Endothelial cell of umbilical vein (primary cell): ENCODE results near the gene ACADSB. TPM values are rescaled to one million over a fixed set of nuclear protein-coding genes. Genes with fewer than 3 reads are reported as not detected.

Experiments
- BruUV-seq: library from RNA; stranded (reverse); fragments of 400-500 nt; replicated peaks from 2 replicates; lab custom pipeline; 2021; lab: Mats Ljungman, UMichigan
- CTCF ChIA-PET: fragments of 300-600, 350-600 bp; sonication (Branson Sonifier 250); formaldehyde crosslinking; loops from one replicate; lab custom pipeline; 2021; ENCODE audit warnings: antibody characterized with exemption, inconsistent platforms; lab: Charles Lee
- POLR2A ChIA-PET: fragments of 300-600, 350-600 bp; sonication (Branson Sonifier 250); formaldehyde crosslinking; loops from one replicate; lab custom pipeline; 2021; ENCODE audit warnings: antibody characterized with exemption, inconsistent platforms; lab: Charles Lee
- DNase-seq: peaks from one replicate; pipeline ENCODE4 v3.0.0-alpha.2; 2011; ENCODE audit warnings: low read depth, low spot score
- FAIRE-seq: peaks from 2 replicates; lab custom pipeline; 2011; peaks lifted over from hg19 to GRCh38; lab: Jason Lieb, UNC
- H2AFZ ChIP-seq: 2 replicates; pipeline ENCODE4 v1.6.0; 2012; ENCODE audit warnings: low read depth, low read length, control low read depth, inconsistent platforms
- H3K27ac ChIP-seq: 2 replicates; pipeline ENCODE4 v1.5.1; 2011; ENCODE audit warnings: low read depth, mild to moderate bottlenecking, control low read depth, low read length, moderate library complexity; ENCODE audit not compliant: insufficient read depth
- H3K27me3 ChIP-seq, 2 experiments: 2 replicates each; pipeline versions ENCODE4 v1.6.0 to v1.6.1; 2011; ENCODE audit warnings: low read length in 2 of 2, mixed read lengths in 1 of 2; ENCODE audit not compliant: control insufficient read depth in 2 of 2, insufficient read depth in 2 of 2
- H3K36me3 ChIP-seq, 2 experiments: 2 replicates in 1 of 2; 3 replicates in 1 of 2; pipeline ENCODE4 v1.5.1; 2011; ENCODE audit warnings: low read length in 2 of 2, mild to moderate bottlenecking in 1 of 2, moderate library complexity in 1 of 2; ENCODE audit not compliant: control insufficient read depth in 2 of 2, insufficient read depth in 2 of 2; ENCODE audit errors: extremely low read depth in 1 of 2
- H3K4me1 ChIP-seq: 3 replicates; pipeline ENCODE4 v1.5.1; 2011; ENCODE audit warnings: mild to moderate bottlenecking, low read length; ENCODE audit not compliant: control insufficient read depth, insufficient read depth; ENCODE audit errors: extremely low read depth
- H3K4me2 ChIP-seq: 2 replicates; pipeline ENCODE4 v1.6.1; 2011; ENCODE audit warnings: low read length, control low read depth, mixed read lengths; ENCODE audit not compliant: insufficient read depth
- H3K4me3 ChIP-seq, 3 experiments: fragments of 200-600 bp in 1 of 3; sonication (generic), shearing (Covaris generic) in 1 of 3; replicated peaks in 1 of 3; 2 replicates each; pipeline ENCODE4 v1.5.1; 2011 to 2016; ENCODE audit warnings: control low read depth in 3 of 3, low read length in 3 of 3, mild to moderate bottlenecking in 2 of 3, inconsistent platforms in 1 of 3, low read depth in 1 of 3, moderate library complexity in 1 of 3; ENCODE audit not compliant: insufficient read depth in 1 of 3
- H3K79me2 ChIP-seq: 2 replicates; pipeline ENCODE4 v1.6.0; 2012; ENCODE audit warnings: low read length, inconsistent platforms; ENCODE audit not compliant: control insufficient read depth, insufficient read depth
- H3K9ac ChIP-seq: replicated peaks from 2 replicates; pipeline ENCODE3; 2011; ENCODE audit warnings: low read length, control low read depth; ENCODE audit not compliant: insufficient read depth; ENCODE audit errors: extremely low read depth
- H3K9me1 ChIP-seq: replicated peaks from 3 replicates; pipeline ENCODE4 v1.6.0; 2011; ENCODE audit warnings: mild to moderate bottlenecking, low read length; ENCODE audit not compliant: control insufficient read depth, insufficient read depth; ENCODE audit errors: extremely low read depth
- H3K9me3 ChIP-seq: replicated peaks from 2 replicates; pipeline ENCODE4 v1.5.1; 2012; ENCODE audit warnings: low read length, inconsistent platforms; ENCODE audit not compliant: control insufficient read depth, insufficient read depth
- H4K20me1 ChIP-seq: replicated peaks from 2 replicates; pipeline ENCODE3; 2011; ENCODE audit warnings: mild to moderate bottlenecking, low read length; ENCODE audit not compliant: control insufficient read depth, insufficient read depth; ENCODE audit errors: extremely low read depth
- CTCF ChIP-seq, 2 donors: IDR thresholded peaks; 1 replicate in 1 of 2; 2 replicates in 1 of 2; pipeline ENCODE4 v1.5.1; 2011; ENCODE audit warnings: low read length in 2 of 2, mild to moderate bottlenecking in 2 of 2, moderate library complexity in 2 of 2, control low read depth in 1 of 2, inconsistent platforms in 1 of 2, low read depth in 1 of 2; ENCODE audit not compliant: insufficient read depth in 1 of 2; ENCODE audit errors: extremely low read depth in 1 of 2
- EZH2 ChIP-seq: IDR thresholded peaks from 2 replicates; pipeline ENCODE4 v1.6.1; 2012; ENCODE audit warnings: borderline replicate concordance, low read depth, mild to moderate bottlenecking, moderate library complexity, low read length, inconsistent platforms; ENCODE audit not compliant: severe bottlenecking
- FOS ChIP-seq: IDR thresholded peaks from 2 replicates; pipeline ENCODE4 v1.6.1; 2011; ENCODE audit warnings: mild to moderate bottlenecking, low read length, moderate library complexity, borderline replicate concordance; ENCODE audit not compliant: insufficient read depth
- GATA2 ChIP-seq: IDR thresholded peaks from 2 replicates; pipeline ENCODE4 v1.7.0; 2011; ENCODE audit warnings: low read depth, mild to moderate bottlenecking, moderate library complexity, mixed read lengths, low read length; ENCODE audit not compliant: insufficient read length, insufficient read depth
- JUN ChIP-seq: IDR thresholded peaks from 2 replicates; pipeline ENCODE4 v1.6.1; 2011; ENCODE audit warnings: borderline replicate concordance, low read depth; ENCODE audit not compliant: insufficient read length, insufficient read depth
- MAX ChIP-seq: IDR thresholded peaks from 2 replicates; pipeline ENCODE4 v1.6.1; 2011; ENCODE audit not compliant: insufficient read depth, insufficient read length
- MYC ChIP-seq: IDR thresholded peaks from one replicate; pipeline ENCODE4 v1.6.1; 2011; ENCODE audit warnings: mild to moderate bottlenecking, low read depth, low read length
- POLR2A ChIP-seq: IDR thresholded peaks from 2 replicates; pipeline ENCODE4 v1.6.1; 2012; ENCODE audit warnings: low read depth, mild to moderate bottlenecking, control low read depth, low read length
- POLR2AphosphoS5 ChIP-seq: IDR thresholded peaks from 2 replicates; pipeline ENCODE4 v1.6.1; 2012; ENCODE audit warnings: low read depth, mild to moderate bottlenecking, control low read depth, low read length, moderate library complexity; ENCODE audit not compliant: insufficient read depth
- dilution Hi-C: fragments of 300-500 bp; cut with MboI; formaldehyde crosslinking; loops from one replicate; pipeline ENCODE4 v1.15.0; 2019; ENCODE audit warnings: low sequenced_read_pairs; ENCODE audit not compliant: extremely low pct_ligation_motif_present
- intact Hi-C: fragments of 100-400 bp; cut with micrococcal nuclease; formaldehyde crosslinking; loops from one replicate; pipeline ENCODE4 v1.10.0; 2022
- polyA plus RNA-seq, 4 experiments: library from polyadenylated mRNA; depleted of rRNA in 3 of 4; stranded (reverse) in 3 of 4; unstranded in 1 of 4; fragments of >200 nt; gene quantifications; 2 replicates each; pipeline versions ENCODE4 v1.2.1 to v1.2.3, GENCODE V29; 2011 to 2012; ENCODE audit warnings: missing spikeins in 1 of 4
- total RNA-seq: library from RNA; stranded (reverse); gene quantifications from 2 replicates; pipeline ENCODE4 v1.2.3, GENCODE V29; 2021

The ACADSB gene
- total and polyA plus RNA-seq, 2 donors (not counting 3 experiments of a cell fraction or from before 2014, with no cell fraction given): 3.1 to 15.2 TPM

GRCh38 chr10:123027861-123028260 is 19.1 kb downstream of the ACADSB start:
- POLR2A ChIA-PET: no interaction called here
- H3K4me1 ChIP-seq: no peaks in the 10 kb centered on the region
- H3K79me2 ChIP-seq: no peaks in the 10 kb centered on the region
- dilution Hi-C loops: no loop called here
- no TSS peak for BruUV-seq
- CTCF ChIA-PET: interaction anchor here (1.0 kb wide), 1 partner anchor 15 kb away, joined by 3 read pairs; no protein-coding TSS in a partner anchor
- no peak overlapping the region for H2AFZ ChIP-seq
- H3K9me3 ChIP-seq: no peaks in the 10 kb centered on the region
- H3K9me1 ChIP-seq: no peaks in the 10 kb centered on the region
- no peaks in the 10 kb centered on the region for H4K20me1 ChIP-seq
- intact Hi-C loops: no loop called here
- no peak overlapping the region for H3K9ac ChIP-seq
- H3K27me3 ChIP-seq: no peaks in the 10 kb centered on the region
- no peak overlapping the region for H3K4me3 ChIP-seq
- H3K27ac ChIP-seq: no peak overlapping the region
- no peak for FAIRE-seq
- H3K36me3 ChIP-seq: no peaks in the 10 kb centered on the region
- no peak for DNase-seq
- H3K4me2 ChIP-seq: no peak overlapping the region
- TF ChIP-seq POLR2AphosphoS5 (no peak), MAX (no peak), POLR2A (no peak), CTCF (IDR thresholded peaks at IDR 0.05; ENCODE audit: extremely low read depth in 1 of 2, insufficient read depth in 1 of 2, low read depth in 1 of 2, low read length in 2 of 2) (no peak), JUN (no peak), FOS (no peak), GATA2 (no peak), MYC (no peak), EZH2 (no peak)
